ENCODE data around the gene C11orf71.

The C11orf71 gene

GRCh38 chr11:114353443-114353842 lies 46.9 kb downstream of the C11orf71 start:
- no peak for DNase-seq

- DNase-seq: no peak
These were observed 50.3 kb downstream of the C11orf71 start for GRCh38 chr11:114350022-114350421.

All from NCI-H2171 (cell line).